IPS DF 4.7 (cell line): Measurements from ENCODE around the gene PRSS2.
"Not testable (repeated sequence)": the region's sequence is repeated elsewhere in the genome, so short reads cannot be mapped to it uniquely, and the experiment has no call there.

ENCODE experiments used
- DNase-seq: peaks from one replicate; pipeline ENCODE4 v3.0.0-alpha.2; 2013; ENCODE audit warnings: low spot score; ENCODE audit errors: extremely low read depth

Gene PRSS2

GRCh38 chr7:142770661-142771352 is at the start of gene PRSS2:
TSS of gene PRSS2 (plus strand) at chr7:142770970. CDS start at chr7:142770983, 13 bp downstream.
- DNase-seq = no peak

GRCh38 chr7:142720986-142721385 is 49.8 kb upstream of the PRSS2 start:
- no peak for DNase-seq

GRCh38 chr7:142722248-142722794 is 48.4 kb upstream of the PRSS2 start:
- no peak for DNase-seq

GRCh38 chr7:142733271-142733670 is 37.5 kb upstream of the PRSS2 start:
- DNase-seq = no peak

- DNase-seq = no peak
Observed at GRCh38 chr7:142739923-142740492, 30.8 kb upstream of the PRSS2 start.

GRCh38 chr7:142740786-142741185 is 30.0 kb upstream of the PRSS2 start:
- no peak for DNase-seq

- DNase-seq = not testable (repeated sequence)
Observed at GRCh38 chr7:142741932-142742331, 28.8 kb upstream of the PRSS2 start.

- DNase-seq = no peak
Observed at GRCh38 chr7:142745091-142745635, 25.6 kb upstream of the PRSS2 start.

- DNase-seq = no peak
Observed at GRCh38 chr7:142745745-142746144, 25.0 kb upstream of the PRSS2 start.

- no peak for DNase-seq
Observed at GRCh38 chr7:142746264-142746663, 24.5 kb upstream of the PRSS2 start.

GRCh38 chr7:142748410-142748809 is 22.4 kb upstream of the PRSS2 start:
- DNase-seq = not testable (repeated sequence)

GRCh38 chr7:142749218-142749993 is 21.4 kb upstream of the PRSS2 start, which contains the start of gene PRSS1:
TSS of gene PRSS1 (plus strand) at chr7:142749472. CDS start at chr7:142749485, 13 bp downstream.
- no peak for DNase-seq

- DNase-seq = no peak
Observed at GRCh38 chr7:142750321-142750938, 20.3 kb upstream of the PRSS2 start.

GRCh38 chr7:142751526-142752175 is 19.1 kb upstream of the PRSS2 start:
- DNase-seq = not testable (repeated sequence)

GRCh38 chr7:142752376-142753225 is 18.2 kb upstream of the PRSS2 start:
- DNase-seq = no peak

- no peak for DNase-seq
Observed at GRCh38 chr7:142753366-142753765, 17.4 kb upstream of the PRSS2 start.

- DNase-seq = not testable (repeated sequence)
Observed at GRCh38 chr7:142753925-142754491, 16.8 kb upstream of the PRSS2 start.

- no peak for DNase-seq
Observed at GRCh38 chr7:142754681-142755575, 15.8 kb upstream of the PRSS2 start.
